HG03520 (cell line): ENCODE measurements around the gene SDK1.

Experiments
- ATAC-seq: cut with Tn5 transposase; IDR thresholded peaks from one replicate; pipeline ENCODE4 v1.9.1; 2021; ENCODE audit warnings: mild to moderate bottlenecking, moderate library complexity; ENCODE audit not compliant: unreplicated experiment

The SDK1 gene

DNA sequence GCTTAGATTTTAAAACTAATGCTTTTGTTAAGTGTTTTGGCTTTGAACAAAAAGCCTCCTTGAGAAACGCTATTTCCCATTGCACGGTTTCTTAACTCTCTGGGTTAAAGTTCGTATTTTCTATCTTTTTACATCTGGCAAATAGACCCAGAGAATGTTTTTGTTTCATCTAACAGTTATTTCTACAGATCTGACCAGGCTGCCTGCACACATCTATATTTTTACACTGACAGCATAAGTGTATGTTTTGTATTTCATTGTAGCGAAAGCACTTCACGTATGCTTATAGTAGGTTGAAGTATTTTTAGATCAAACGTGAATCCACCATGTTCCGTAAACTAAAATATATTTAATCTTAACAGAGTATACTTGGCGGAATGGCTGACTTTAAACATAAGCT lies 477.3 kb downstream of the SDK1 start:
- no peak for ATAC-seq

DNA sequence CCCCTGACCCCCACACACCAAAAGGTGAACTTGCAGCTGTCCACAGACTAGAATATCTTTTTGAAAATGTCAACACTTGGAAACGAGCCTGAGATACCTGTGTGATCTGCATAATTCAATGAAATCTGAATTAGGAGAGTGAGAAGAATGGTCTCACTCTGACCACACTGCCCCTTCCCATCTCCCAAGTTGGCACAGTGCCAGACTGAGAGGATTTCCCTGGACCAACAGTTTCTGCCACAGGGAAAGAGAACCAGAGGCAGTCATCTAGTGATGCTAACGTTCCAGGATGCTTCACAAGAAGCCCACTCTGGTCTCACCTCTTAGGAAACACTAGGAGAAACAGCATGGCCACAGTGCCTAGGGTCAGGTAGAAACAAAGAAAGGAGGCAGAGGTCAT lies 479.0 kb downstream of the SDK1 start:
- no peak for ATAC-seq

DNA sequence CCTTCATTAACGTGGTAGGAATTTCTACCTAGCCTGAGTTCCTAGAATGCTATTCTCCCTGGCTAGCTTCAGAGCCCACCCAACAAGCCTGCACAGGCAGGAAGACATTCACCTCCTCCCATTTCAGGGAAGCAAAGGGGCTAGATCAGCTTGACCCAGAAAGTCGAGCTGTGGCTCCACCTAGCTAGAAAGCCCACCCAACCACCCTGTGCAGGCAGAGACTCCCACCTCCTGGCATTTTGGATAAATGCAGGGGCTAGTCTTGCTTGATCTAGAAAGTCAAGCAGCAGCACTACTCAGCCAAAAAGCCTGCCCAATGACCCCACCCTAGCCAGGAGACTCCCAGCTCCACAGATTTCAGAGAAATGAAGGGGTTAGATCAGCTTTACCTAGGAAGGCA lies 479.5 kb downstream of the SDK1 start:
- no peak for ATAC-seq

DNA sequence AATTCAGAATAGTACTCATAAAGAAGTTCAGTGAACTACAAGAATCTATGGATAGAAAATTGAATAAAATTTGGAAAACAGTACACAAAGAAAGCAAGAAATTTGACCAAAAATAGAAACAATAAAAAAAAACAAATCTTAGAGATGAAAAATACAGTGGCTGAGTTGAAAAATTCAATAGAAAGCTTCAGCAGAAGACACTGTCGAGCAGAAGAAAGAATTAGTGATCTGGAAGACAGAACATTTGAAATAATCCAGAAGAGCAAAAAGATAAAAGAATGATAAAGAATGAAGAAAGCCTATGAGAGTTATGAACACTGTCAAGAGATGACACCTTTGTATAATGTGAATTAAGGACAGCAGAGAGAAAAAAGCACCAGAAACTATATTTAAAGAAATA lies 480.6 kb downstream of the SDK1 start:
- ATAC-seq: no peak

DNA sequence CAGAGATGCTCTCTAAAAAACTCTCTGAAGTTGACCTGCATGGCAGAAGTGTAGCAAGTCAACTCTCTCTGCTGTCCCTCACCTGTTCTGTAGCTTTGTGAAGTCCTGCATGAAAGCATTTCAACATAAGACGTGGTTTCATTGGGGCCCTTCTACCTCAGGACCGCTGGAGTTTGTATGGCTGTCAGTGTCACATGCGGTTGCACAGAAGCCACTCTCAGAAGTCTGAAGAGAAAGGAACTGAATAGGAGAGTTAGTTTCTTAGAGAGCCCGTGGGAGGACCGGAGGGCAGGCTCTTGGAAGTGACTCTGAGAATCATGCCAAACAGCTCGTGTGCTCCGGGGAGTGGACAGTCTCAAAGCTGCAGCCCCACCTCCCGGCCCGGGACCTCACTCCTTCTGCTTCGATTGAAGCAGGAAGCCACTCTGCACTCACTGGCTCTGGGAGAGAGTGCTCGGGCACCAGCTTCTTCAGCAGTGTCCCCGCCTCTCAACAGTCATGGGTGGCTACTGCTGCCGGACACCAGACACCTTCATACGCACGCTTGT lies 486.7 kb downstream of the SDK1 start:
- ATAC-seq: no peak

DNA sequence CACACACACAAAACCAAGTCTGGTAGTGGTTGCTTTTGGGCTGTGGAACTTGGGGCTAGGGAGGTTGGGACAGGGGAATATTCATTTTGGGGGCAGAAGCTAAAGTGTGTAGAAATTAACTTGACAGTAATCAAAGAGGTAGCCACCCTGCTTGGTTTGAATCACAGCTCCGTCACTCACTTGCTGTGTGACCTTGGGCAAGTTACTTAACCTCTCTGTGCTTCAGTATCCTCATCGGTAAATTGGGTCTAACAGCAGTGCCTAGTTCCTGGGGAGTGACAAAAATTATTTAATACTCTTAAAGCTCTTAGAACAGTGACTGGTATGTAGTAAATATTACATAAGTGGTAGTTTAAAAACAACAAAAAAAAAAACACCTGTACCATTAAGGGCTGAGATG lies 489.8 kb downstream of the SDK1 start:
- ATAC-seq: no peak

DNA sequence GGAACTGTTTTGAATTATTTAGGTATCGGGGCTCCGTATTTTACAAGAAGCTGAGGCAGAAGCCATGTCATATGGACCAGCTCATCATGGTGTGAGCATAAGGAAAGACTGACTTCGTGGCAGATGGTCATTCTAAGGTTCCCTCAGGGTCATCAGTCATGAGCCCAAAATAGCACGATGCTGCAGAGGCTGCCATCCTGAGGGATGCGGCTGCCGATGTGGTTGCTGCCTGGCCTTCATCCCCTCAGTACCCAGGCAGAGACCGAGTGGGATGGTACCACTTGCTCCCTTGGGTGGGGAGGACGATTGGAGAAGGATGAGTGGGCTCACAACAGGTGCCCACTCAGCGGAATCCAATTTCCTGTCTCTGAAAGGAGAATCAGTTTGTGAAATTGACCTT lies 490.3 kb downstream of the SDK1 start:
- ATAC-seq: no peak

DNA sequence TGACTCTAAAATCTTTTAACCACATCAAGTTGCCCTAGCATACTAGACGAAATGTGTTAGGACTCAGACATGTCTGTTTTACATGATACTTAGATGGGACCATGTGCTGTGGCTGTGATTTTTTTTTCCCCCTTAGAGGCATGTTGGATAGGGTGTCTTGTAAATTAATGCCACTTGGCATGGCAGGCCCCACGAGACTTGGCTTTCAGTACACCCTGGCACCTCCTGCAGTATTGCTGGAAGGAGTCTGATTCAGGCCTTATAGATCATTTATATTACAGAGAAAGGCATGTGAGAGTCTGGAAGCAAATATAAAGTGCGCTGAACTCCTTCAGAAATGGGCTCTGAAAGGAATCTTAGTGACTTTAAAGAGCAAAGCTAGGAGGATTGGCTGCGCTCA lies 494.1 kb downstream of the SDK1 start:
- ATAC-seq: no peak

DNA sequence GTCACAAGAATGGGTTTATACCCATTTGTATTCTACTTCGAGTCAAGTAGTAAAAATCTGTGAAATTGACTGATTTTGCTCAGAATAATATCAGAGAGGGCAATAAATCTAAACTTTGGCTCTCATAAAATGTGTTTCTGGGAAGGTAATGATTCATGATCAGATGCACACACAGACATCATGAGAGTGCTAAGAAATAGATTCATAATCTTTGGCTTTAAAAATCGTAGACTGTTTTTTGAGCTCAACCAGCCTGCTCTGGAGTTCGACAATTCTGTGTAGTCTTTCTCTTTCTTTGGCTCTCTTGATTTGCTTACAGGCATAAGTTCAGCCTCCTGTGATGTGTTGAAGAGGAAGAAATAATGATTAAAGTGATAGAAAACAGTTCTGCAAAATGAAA lies 494.7 kb downstream of the SDK1 start:
- ATAC-seq: no peak

DNA sequence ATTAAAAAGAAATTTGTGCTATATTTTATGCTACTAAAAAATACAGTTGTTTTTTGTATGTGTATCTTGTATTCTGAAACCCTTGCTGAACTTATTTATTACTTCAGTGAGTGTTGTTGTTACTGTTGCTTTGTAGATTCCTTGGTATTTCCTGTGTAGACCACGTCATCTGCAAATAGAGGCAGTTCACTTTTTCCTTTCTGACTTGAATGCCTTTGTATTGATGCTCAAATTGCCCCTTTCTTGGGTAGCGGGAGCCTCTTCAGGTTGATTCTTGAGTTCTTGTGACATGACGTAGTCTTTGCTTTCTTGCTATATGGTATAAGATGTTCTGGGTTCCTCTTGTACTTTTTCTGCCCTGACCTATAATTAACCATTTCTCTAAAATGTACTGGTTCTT lies 504.1 kb downstream of the SDK1 start:
- no peak for ATAC-seq

DNA sequence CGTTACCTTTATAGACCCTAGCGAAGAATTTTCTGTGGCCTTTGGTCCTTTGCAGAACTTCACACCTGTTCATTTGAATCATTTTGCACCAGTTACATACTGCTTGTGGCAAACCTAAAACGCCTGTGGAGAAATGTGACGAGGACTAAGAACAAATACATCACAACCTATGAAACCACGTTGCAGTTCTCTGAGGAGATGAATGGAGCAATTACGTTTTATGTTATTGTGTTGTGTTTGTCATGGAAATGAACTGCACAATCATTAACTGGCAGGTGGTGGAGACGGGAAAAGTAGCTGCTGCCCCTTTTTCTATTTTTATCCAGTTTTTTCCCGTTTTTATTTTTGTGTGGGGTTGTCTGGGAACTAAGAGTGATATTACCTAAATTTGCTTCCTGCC lies 505.5 kb downstream of the SDK1 start:
- ATAC-seq: no peak

DNA sequence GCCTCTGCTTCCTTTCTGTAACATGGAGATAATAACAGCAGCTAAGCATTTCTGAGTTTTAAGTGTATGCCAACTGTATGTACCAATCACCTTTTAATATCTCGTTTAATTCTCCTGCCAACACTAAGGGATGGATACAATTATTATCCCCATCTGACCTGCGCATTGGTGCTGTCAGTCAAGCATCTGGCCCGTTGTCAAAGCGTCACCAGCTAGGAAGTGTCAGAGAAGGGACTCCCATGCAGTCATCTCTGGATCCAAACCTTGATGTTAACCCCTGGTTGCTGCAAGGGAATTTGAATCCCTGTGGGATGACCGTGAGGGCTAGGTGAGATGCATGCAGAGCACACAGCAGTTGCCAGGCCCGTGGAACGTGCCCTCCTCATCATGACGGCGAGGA lies 506.8 kb downstream of the SDK1 start:
- no peak for ATAC-seq

DNA sequence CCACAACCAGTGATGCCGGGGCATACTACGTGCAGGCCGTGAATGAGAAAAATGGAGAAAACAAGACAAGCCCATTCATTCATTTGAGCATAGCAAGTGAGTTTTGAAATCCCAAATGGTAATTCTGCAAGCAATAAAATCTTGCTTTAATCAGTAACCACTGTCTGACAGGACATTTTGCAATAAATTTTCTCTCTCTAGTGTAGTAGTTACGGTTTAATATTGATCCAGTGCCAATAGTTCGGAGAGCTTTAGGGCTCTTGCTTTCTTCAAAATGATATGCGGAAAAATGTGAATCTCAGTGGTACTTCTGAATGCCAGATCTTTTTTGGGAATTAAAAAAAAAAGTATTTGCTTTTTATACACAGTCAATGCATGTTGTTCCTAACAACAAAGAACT lies 520.4 kb downstream of the SDK1 start:
- ATAC-seq: no peak

DNA sequence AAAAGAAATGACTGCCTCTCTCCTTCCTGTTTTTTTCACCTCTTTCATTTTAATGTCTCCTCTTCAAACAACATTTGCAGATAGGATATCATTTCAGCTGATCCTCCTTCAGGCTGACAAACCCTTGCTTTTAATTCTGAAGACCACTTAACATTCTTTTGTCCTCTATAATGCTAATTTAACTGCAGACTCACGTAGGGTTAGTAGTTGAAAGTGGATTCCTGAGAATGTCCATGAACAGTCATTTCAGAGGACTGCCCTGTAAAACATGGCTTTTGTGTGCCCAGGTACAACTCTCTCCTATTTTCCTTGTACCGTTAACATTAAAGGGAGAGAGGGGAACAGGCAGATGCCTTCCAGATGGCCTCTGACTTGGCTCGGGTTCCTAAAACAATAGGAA lies 524.4 kb downstream of the SDK1 start:
- ATAC-seq: no peak

DNA sequence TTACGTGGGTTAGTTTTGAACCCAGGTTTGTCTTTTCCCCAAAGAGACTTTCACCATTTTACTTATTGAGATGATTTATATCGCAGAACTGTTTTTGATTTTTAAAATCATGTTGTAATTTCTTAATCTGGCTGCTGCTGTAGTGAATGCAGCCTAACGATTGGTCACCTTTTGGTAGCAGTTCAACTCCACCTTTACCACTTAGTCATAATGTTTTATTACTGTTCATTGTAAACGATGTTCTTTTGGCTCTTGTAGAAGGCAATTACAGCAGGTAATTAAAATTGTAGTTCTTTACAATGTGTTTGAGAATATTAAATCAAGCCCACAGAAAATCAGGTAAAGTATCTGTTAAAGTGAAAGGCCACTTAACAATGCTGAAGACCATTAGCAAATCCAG lies 531.1 kb downstream of the SDK1 start:
- ATAC-seq: no peak

DNA sequence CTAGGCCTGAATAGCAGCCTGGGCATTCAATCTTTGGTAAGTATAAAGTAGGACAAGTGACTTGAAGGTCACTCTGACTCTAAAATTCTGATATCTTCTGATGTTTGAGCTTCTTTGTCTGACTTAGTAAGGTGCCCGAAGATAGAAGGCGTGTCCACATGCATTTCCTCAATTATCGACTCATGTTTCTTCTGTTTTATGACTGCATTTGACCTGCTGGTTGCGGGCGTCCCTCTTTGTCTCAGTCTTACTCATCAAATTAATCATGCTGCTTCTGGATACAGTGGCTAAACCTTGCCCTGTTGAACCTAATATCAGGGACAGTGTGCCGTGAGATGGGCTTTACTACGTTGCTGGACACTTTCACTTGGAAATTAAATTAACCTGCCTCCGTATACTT lies 534.1 kb downstream of the SDK1 start:
- no peak for ATAC-seq

DNA sequence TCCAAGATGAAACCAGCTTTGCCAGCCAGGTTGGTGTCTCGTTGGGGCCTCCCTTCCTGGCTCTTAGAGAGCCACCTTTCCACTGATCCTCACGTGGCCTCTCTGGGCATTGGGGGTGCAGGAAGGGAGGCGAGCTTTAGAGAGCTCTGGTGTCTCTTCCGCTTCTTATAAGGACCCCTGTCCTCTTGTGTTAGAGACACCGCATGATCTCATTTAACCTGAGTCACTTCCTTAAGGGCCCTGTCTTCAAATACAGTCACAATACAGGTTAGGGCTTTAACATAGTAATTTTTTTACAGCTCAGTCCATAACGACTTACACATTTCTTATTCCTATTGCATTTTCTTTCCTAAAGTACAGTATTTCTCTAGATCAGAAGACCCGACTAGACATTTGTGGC lies 535.8 kb downstream of the SDK1 start:
- no peak for ATAC-seq

DNA sequence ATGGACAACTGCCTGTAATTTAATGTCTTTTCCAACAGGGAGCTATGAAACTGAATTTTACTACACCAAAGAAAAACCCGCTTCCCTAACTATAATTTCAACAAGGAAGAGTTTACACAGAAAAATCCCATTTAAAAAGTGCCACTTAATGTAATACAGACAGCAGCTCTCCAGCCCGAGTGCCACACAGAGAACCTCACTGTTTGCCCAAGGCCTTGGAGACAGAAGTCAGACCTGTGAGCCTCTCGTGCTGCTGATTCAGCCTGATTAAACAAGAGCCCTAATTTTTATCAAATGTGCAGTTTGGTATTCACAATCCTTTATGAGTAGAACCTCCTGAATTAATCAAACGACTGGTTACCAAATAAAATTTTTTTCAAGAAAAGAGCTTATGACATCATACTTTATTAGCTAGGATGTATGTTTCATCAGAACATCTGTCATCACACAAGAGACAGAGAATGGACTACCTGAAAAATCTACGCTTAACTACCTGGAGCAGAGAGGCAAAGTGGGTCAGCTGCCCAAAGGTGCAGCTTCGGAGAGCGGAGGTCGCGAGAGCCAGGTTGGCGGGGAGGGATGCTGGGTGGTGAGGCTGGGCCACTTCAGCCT lies 543.6 kb downstream of the SDK1 start:
- no peak for ATAC-seq

DNA sequence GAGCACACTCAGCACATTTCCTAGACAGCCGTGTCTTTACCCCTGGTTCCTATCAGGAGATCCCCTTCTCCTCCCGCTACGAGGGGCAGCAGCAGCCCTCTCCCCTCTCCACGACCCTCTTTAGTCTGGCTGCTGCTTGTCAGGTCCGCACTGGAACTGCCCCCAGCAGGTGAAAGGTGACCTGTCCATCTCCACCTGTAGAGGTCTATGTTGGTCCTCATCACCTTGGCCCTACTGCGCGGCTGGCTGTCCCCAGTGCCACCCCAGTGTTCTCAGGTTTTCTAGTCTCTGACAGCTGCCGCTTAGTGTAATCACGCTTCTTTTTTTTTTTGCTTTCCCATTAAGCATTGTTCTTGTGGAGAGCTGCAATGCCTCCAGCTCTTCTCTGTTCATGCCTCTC lies 545.7 kb downstream of the SDK1 start:
- ATAC-seq: no peak

DNA sequence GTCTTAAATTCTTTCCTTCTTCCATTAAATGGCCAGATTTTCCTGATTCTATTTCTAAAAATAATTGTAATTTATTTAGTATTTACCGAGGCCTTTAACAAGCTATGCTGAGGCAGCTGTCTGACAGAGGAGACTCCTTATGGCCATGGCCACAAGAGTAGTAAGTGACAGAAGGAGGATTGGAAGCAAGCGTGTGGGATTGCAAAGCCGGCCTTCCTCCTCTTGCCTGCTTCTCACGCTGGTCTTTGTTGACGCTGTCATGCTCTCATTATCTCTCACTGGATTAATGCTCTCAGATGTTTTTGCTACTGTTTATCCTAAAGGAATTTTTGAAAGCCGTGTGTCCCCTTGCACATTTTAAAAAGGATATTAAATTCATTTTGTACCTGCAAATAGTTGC lies 546.3 kb downstream of the SDK1 start:
- no peak for ATAC-seq

DNA sequence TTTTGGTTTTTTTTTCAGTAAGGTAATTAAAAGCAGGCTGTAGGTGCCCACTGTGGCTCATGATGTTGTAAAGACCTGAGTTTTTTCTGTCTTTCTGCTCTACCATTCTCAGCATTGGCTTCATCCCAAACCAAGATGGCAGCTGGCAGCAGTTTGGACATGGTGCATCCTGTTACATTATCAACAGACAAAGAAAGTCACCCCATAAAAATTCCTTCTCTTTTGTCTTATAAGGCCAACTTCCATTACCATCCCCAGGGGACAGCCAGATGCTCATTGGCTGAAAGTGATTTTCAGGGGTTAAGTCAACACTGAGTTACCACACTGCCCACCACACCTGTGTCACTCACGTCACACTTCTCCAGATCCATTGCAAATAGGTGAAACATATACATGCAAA lies 558.4 kb downstream of the SDK1 start:
- ATAC-seq: no peak

DNA sequence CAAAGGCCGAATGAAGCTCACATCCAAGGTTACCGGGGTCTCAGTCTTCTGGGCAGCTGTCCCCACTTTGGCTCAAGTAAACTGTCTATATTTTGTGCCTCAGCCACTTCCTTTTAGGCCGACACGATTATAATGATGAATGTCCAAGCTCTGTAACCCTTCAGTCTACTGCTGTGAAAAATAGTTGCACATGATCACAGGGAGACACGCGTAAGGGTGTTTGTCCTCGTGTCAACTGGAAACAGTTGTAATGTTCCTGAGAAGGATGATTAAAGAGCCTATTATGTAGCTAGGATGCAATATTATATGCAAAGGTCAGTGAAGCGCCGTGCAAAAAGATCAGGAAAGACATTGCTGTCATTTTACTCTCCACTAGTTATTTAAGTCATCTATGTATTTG lies 559.9 kb downstream of the SDK1 start:
- no peak for ATAC-seq

DNA sequence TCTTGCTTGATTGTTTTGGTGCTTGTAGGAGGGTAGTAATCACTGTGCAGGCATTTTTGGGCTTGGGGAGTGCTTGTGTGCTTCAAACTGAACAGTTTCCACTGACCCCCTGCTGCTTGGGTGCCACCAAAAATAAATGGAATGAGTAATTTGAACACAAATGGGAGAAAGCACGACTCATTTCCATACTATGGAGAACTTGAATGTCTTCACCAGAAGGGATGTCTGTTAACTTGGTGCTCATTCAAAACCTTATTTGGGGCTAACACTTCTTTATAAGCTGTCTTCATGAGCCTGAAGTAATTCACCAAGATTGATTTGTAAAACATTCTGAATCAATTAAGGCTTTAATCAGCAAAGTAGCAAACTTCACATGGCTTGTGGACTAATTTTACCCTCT lies 560.3 kb downstream of the SDK1 start:
- ATAC-seq: no peak
